Activated CD8-positive, alpha-beta memory T cell treated with anti-CD3 and anti-CD28 coated beads, Interleukin-2, amount 50 U/mL, for 4 hours (primary cell): ENCODE data around the gene VWA3A.
"Not testable (repeated sequence)": the region's sequence is repeated elsewhere in the genome, so short reads cannot be mapped to it uniquely, and the experiment has no call there.

Source experiments
- DNase-seq: peaks from one replicate; pipeline ENCODE4 v3.0.0-alpha.2; 2020

Gene VWA3A

GRCh38 chr16:22188267-22188594 is 95.9 kb downstream of the VWA3A start:
- DNase-seq = no peak

- peak; percentile 55 for DNase-seq
Measured at GRCh38 chr16:22188595-22189442, 96.5 kb downstream of the VWA3A start.

GRCh38 chr16:22189473-22190080 is 97.2 kb downstream of the VWA3A start:
- DNase-seq = no peak

GRCh38 chr16:22190081-22190775 is 97.9 kb downstream of the VWA3A start:
- DNase-seq = peak; percentile 92

GRCh38 chr16:22190776-22191531 is 98.6 kb downstream of the VWA3A start:
- peak; percentile 98 for DNase-seq

GRCh38 chr16:22191532-22192260 is 99.4 kb downstream of the VWA3A start:
- no peak for DNase-seq

- peak; percentile 62 for DNase-seq
Measured at GRCh38 chr16:22192261-22193062, 100.1 kb downstream of the VWA3A start.

- no peak for DNase-seq
Measured at GRCh38 chr16:22193063-22193411, 100.7 kb downstream of the VWA3A start.

GRCh38 chr16:22194707-22195444 is 102.5 kb downstream of the VWA3A start:
- DNase-seq = peak; percentile 23

- DNase-seq = no peak
Measured at GRCh38 chr16:22195445-22195694, 103.0 kb downstream of the VWA3A start.

- DNase-seq = peak; percentile 89
Measured at GRCh38 chr16:22195695-22196558, 103.6 kb downstream of the VWA3A start.

- not testable (repeated sequence) for DNase-seq
Measured at GRCh38 chr16:22196559-22197168, 104.3 kb downstream of the VWA3A start.

GRCh38 chr16:22198547-22199293 is 106.4 kb downstream of the VWA3A start:
- no peak for DNase-seq

GRCh38 chr16:22202261-22202637 is 109.9 kb downstream of the VWA3A start:
- DNase-seq = no peak

GRCh38 chr16:22203091-22203490 is 110.8 kb downstream of the VWA3A start:
- DNase-seq = no peak

- DNase-seq = no peak
Measured at GRCh38 chr16:22204091-22204655, 111.8 kb downstream of the VWA3A start.

- no peak for DNase-seq
Measured at GRCh38 chr16:22205577-22206012, 113.3 kb downstream of the VWA3A start.

- peak; percentile 81 for DNase-seq
Measured at GRCh38 chr16:22206013-22206841, 113.9 kb downstream of the VWA3A start, which contains the start of gene EEF2K. EEF2K (plus strand) TSS chr16:22206278; CDS start chr16:22225730, 19,452 bp downstream.
